Karpas-422 (cell line): ENCODE results near the gene AVEN. TPM values are rescaled to one million over a fixed set of nuclear protein-coding genes. Genes with fewer than 3 reads are reported as not detected.

ENCODE experiments used
- DNase-seq: peaks from one replicate; pipeline ENCODE4 v3.0.0-alpha.2; 2015
- H2AFZ ChIP-seq: fragments of 200-600 bp; sonication (generic); 2 replicates; pipeline ENCODE4 v1.6.1; 2014; ENCODE audit warnings: antibody characterized with exemption, low read length, mixed read lengths
- H3K27ac ChIP-seq: fragments of 200-600 bp; sonication (generic); 2 replicates; pipeline ENCODE4 v1.5.1; 2014; ENCODE audit warnings: mild to moderate bottlenecking, low read length, moderate library complexity
- H3K27me3 ChIP-seq: fragments of 200-600 bp; sonication (generic); 2 replicates; pipeline ENCODE4 v1.6.1; 2014; ENCODE audit warnings: low read length, mixed read lengths
- H3K36me3 ChIP-seq: fragments of 200-600 bp; sonication (generic); 2 replicates; pipeline ENCODE4 v1.6.1; 2014; ENCODE audit warnings: low read length, mixed read lengths; ENCODE audit not compliant: insufficient read depth
- H3K4me1 ChIP-seq: fragments of 200-600 bp; sonication (generic); 2 replicates; pipeline ENCODE4 v1.6.1; 2014; ENCODE audit warnings: mild to moderate bottlenecking, low read length, mixed read lengths
- H3K4me2 ChIP-seq: fragments of 200-600 bp; sonication (generic); 2 replicates; pipeline ENCODE4 v1.6.1; 2014; ENCODE audit warnings: low read length, low read depth, mild to moderate bottlenecking; ENCODE audit not compliant: poor library complexity, severe bottlenecking
- H3K4me3 ChIP-seq: fragments of 200-600 bp; sonication (generic); 2 replicates; pipeline ENCODE4 v1.5.1; 2014; ENCODE audit warnings: mild to moderate bottlenecking, antibody characterized with exemption, low read length, mixed read lengths
- H3K79me2 ChIP-seq: fragments of 200-600 bp; sonication (generic); 2 replicates; pipeline ENCODE4 v1.6.1; 2014; ENCODE audit warnings: mild to moderate bottlenecking, low read length, mixed read lengths
- H3K9ac ChIP-seq: fragments of 200-600 bp; sonication (generic); 2 replicates; pipeline ENCODE4 v1.6.0; 2014; ENCODE audit warnings: low read length
- H3K9me2 ChIP-seq: fragments of 200-600 bp; sonication (generic), shearing (Covaris generic); replicated peaks from 2 replicates; pipeline ENCODE4 v1.6.0; 2014; ENCODE audit warnings: mild to moderate bottlenecking, low read length, moderate library complexity; ENCODE audit not compliant: insufficient read depth
- H3K9me3 ChIP-seq: fragments of 300-700, 200-600 bp; sonication (generic); 2 replicates; pipeline ENCODE4 v1.6.1; 2014; ENCODE audit warnings: low read length, mixed read lengths
- H4K20me1 ChIP-seq: fragments of 200-600 bp; sonication (generic); 2 replicates; pipeline ENCODE4 v1.6.1; 2014; ENCODE audit warnings: mild to moderate bottlenecking, antibody characterized with exemption, low read length, low read depth; ENCODE audit not compliant: insufficient read depth
- total RNA-seq: library from RNA; depleted of rRNA; stranded (reverse); fragments of >200 nt; shearing (Covaris generic); gene quantifications from 2 replicates; pipeline ENCODE4 v1.2.3, GENCODE V29; 2014; ENCODE audit warnings: low replicate concordance

AVEN gene
- total RNA-seq, 1 experiment from 2014 or later, result 4.6 TPM

DNA sequence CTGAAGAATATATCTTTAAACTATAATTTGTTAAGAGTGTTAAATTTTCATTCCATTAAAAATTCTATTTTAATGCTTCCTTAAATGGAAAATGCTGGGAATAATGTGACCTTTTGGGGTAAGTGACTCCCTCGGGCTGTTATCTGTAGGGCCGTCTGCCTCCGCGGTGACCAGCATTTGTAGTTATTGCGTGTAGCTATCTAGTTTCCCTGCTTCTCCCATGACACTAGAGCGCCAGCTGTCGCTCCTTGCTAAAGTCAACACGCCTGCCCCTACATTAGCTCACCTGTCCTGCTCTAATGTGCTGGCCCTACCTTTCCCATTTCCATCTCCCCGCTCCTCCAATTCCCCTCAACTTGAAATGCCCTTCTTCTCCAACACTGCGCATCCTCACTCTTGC lies 83.1 kb downstream of the AVEN start:
- H4K20me1 ChIP-seq, result peaks cover 28% of the 10 kb centered on the region
- no peaks in the 10 kb centered on the region for H3K27me3 ChIP-seq
- H3K36me3 ChIP-seq, result no peaks in the 10 kb centered on the region
- H2AFZ ChIP-seq, result no peak overlapping the region
- no peak overlapping the region for H3K4me3 ChIP-seq
- H3K4me2 ChIP-seq, result no peak overlapping the region
- H3K9me3 ChIP-seq, result no peaks in the 10 kb centered on the region
- H3K9ac ChIP-seq, result no peak overlapping the region
- peak; percentile 16 for DNase-seq
- no peak overlapping the region for H3K27ac ChIP-seq
- no peaks in the 10 kb centered on the region for H3K9me2 ChIP-seq
- H3K79me2 ChIP-seq, result no peaks in the 10 kb centered on the region
- no peaks in the 10 kb centered on the region for H3K4me1 ChIP-seq

DNA sequence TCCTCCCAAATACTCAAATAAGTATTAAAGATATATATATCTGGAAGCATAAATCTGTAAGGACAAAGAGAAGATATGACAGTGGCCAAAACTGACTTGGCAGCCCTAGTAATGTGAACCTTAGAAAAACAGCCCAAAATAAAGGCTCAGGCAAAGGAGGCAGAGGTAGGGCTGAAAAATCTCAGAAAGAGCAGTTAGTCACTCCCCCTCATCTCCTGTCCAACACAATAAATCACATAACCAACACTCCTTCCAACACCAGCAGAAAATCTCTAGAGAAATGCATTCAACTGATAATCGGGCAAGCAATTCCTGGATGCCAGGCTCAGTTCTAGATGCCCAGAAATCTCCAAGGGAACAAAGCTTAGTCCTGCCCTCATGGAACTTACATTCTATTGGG lies 92.9 kb downstream of the AVEN start:
- Histone ChIP-seq H3K4me3 (no peak overlapping the region), H3K9ac (no peak overlapping the region), H3K4me1 (no peaks in the 10 kb centered on the region), H3K79me2 (no peaks in the 10 kb centered on the region), H4K20me1 (peaks cover 13% of the 10 kb centered on the region; the same call in 1 of the 2 replicates), H3K4me2 (no peak overlapping the region), H3K27ac (no peak overlapping the region), H3K9me2 (no peaks in the 10 kb centered on the region), H2AFZ (no peak overlapping the region), H3K36me3 (no peaks in the 10 kb centered on the region), H3K27me3 (no peaks in the 10 kb centered on the region), H3K9me3 (no peaks in the 10 kb centered on the region)
- no peak for DNase-seq

DNA sequence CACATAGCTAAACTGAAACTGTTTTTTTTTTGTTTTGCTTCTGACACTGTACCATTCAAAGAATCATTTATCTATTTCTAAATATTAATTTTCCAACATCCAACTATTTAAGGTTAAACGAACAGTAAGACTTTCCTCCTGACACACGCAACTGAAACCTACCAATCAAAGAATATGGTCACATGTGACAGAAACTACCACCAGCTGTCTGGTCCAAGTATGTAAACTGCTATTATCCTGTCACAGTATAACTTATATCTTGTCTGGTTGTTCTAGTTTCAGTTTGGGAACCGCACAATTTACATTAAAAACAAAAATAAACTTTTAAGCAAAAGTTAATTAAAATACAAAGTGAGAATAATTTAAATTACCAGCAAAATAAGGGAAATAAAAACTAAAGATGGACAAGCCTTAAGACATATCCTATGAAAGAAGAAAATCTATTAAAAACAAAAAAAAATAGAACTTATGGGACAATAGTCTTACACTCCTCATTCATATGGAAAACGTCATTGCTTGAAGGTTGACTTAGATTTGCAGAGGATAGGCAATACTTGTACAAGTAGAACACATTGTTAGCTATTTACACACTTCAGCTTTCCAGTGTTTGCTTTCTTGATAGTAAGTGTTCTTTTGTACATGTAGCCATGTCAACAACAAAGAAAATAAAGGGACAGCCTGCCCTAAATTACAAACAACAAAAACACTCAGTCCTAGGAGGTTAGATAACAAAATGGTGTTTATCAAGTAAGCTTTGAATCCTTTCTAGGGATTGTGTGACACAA lies 97.5 kb downstream of the AVEN start:
- Histone ChIP-seq H3K9me3 (no peaks in the 10 kb centered on the region), H3K4me2 (no peak overlapping the region), H4K20me1 (peaks cover 8% of the 10 kb centered on the region; the same call in 1 of the 2 replicates), H3K27me3 (no peaks in the 10 kb centered on the region), H3K4me3 (no peak overlapping the region), H3K36me3 (no peaks in the 10 kb centered on the region), H2AFZ (no peak overlapping the region), H3K9me2 (no peaks in the 10 kb centered on the region), H3K79me2 (no peaks in the 10 kb centered on the region), H3K9ac (no peak overlapping the region), H3K27ac (no peak overlapping the region), H3K4me1 (no peaks in the 10 kb centered on the region)
- peak; percentile 34 for DNase-seq

DNA sequence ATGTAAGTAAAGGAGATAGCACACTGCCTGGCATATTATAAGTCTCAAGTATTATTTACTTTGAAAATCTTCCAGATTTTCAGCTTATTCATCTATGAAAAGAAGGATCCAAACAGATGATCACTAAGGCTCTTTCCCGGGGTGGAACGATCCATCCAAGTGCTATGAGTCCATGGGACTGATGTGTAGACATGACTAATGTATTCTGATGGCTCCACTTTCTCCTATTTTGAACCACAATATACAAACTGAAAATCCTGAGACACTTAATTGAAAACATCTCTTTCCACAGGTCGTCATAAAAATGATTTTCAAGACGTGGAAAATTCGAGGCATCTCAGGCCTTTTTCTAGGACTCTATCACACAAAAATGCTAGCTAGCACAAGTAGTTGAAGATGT lies 104.1 kb downstream of the AVEN start:
- Histone ChIP-seq H3K9ac (no peak overlapping the region), H3K27ac (no peak overlapping the region), H3K4me1 (no peaks in the 10 kb centered on the region), H3K79me2 (no peaks in the 10 kb centered on the region), H3K36me3 (no peaks in the 10 kb centered on the region), H3K9me3 (no peaks in the 10 kb centered on the region), H3K27me3 (no peaks in the 10 kb centered on the region), H2AFZ (no peak overlapping the region), H3K9me2 (no peaks in the 10 kb centered on the region), H3K4me3 (no peak overlapping the region), H3K4me2 (no peak overlapping the region), H4K20me1 (peaks cover 15% of the 10 kb centered on the region)
- DNase-seq, result no peak

DNA sequence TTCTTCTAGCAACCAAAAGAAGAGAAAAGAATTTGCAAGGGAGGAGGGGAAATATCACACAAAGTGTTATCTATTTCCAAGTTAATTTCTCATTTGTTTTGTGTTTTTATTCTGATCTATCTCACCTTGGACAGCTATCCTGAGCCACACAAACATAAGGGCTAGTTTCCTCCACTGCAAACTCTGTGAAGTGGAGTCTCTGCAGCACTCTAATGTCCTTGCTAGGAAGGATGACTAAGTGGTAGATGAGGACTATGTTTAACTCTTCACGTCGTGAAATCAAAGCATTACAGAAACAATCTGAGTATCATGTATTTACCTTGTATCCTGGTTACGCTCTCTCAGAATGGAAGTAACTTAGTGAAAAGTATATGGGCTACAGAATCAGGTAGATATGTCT lies 104.6 kb downstream of the AVEN start:
- Histone ChIP-seq H3K27me3 (no peaks in the 10 kb centered on the region), H3K4me2 (no peak overlapping the region), H3K4me1 (no peaks in the 10 kb centered on the region), H3K27ac (no peak overlapping the region), H3K79me2 (no peaks in the 10 kb centered on the region), H4K20me1 (peaks cover 17% of the 10 kb centered on the region), H3K9me3 (no peaks in the 10 kb centered on the region), H3K4me3 (no peak overlapping the region), H3K9ac (no peak overlapping the region), H3K9me2 (no peaks in the 10 kb centered on the region), H3K36me3 (no peaks in the 10 kb centered on the region), H2AFZ (no peak overlapping the region)
- DNase-seq, result no peak

DNA sequence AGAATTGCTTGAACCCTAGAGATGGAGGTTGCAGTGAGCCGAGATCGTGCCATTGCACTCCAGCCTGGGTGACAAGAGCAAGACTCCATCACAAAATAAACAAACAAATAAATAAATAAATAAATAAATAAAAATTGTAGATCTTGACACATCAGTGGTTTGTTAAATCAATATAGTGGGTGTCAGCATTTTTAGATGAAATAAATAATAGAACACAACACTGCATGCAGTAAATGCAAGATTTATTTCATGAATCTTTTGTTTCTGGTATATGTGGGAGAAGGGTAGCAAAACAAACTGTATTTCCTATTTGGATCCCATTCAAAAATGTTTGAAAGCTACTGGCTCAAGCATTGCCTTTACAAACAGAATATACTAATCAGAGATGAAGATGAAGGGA lies 106.3 kb downstream of the AVEN start:
- H4K20me1 ChIP-seq, result peaks cover 17% of the 10 kb centered on the region
- H3K9ac ChIP-seq, result no peak overlapping the region

DNA sequence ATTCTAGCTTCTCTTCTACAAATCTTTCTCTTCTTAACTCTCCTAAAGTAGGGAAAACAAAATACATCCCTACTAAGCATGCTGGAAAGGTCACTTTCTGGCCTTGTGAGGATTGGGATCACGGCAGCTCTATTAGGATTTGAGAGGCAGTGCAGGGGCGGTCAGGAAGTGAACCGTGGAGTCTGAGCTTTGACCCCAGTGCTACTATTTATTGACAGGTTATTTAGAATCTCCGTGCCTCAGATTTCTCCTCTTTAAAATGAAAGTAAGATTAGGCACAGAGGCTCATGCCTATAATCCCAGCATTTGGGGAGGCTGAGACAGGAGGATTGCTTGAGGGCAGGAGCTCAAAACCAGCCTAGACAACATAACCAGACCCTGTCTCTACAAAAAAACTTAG lies 112.7 kb downstream of the AVEN start:
- peaks cover 12% of the 10 kb centered on the region; the same call in 1 of the 2 replicates for H4K20me1 ChIP-seq
- H3K4me2 ChIP-seq, result no peak overlapping the region
- no peaks in the 10 kb centered on the region for H3K36me3 ChIP-seq

More for the DNA sequence above, 106.3 kb downstream of the AVEN start:
- Histone ChIP-seq H3K4me2 (no peak overlapping the region), H3K9me2 (no peaks in the 10 kb centered on the region), H3K4me3 (no peak overlapping the region), H3K9me3 (no peaks in the 10 kb centered on the region), H2AFZ (no peak overlapping the region), H3K36me3 (no peaks in the 10 kb centered on the region), H3K27ac (no peak overlapping the region), H3K79me2 (no peaks in the 10 kb centered on the region), H3K4me1 (no peaks in the 10 kb centered on the region), H3K27me3 (no peaks in the 10 kb centered on the region)
- no peak for DNase-seq

DNA sequence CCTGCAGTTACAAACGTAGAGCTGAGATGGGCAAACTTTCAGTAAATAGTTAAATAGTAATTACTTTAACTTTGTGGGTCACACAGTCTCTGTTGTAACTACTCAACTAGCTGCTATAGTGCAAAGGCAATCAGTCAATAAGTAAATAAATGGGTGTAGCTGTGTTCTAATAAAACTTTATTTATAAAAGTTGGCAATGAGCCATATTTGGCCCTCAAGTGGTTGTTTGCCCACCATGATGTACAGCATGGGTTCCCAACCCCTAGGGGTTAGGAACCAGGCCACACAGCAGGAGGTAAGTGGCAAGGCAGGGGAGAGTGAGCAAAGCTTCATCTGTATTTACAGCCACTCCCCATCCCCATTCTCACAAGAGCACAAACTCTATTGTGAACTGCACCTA lies 115.6 kb downstream of the AVEN start:
- Histone ChIP-seq H3K9me2 (no peaks in the 10 kb centered on the region), H3K79me2 (no peaks in the 10 kb centered on the region), H2AFZ (no peak overlapping the region), H3K4me1 (peaks cover 5% of the 10 kb centered on the region; the same call in 1 of the 2 replicates), H3K4me2 (no peak overlapping the region), H3K27me3 (no peaks in the 10 kb centered on the region), H3K9me3 (no peaks in the 10 kb centered on the region), H4K20me1 (peaks cover 22% of the 10 kb centered on the region), H3K9ac (no peak overlapping the region), H3K36me3 (no peaks in the 10 kb centered on the region), H3K27ac (no peak overlapping the region), H3K4me3 (no peak overlapping the region)
- DNase-seq, result no peak

More for the DNA sequence above, 112.7 kb downstream of the AVEN start:
- Histone ChIP-seq H3K27ac (no peak overlapping the region), H2AFZ (no peak overlapping the region), H3K9me3 (no peaks in the 10 kb centered on the region), H3K9ac (no peak overlapping the region), H3K4me3 (no peak overlapping the region), H3K4me1 (peaks cover 5% of the 10 kb centered on the region; the same call in 1 of the 2 replicates), H3K27me3 (no peaks in the 10 kb centered on the region), H3K9me2 (no peaks in the 10 kb centered on the region), H3K79me2 (no peaks in the 10 kb centered on the region)
- DNase-seq, result no peak
